UCSD-AML1 (cell line): ENCODE results near the gene MUC12.
"Not testable (repeated sequence)": the region's sequence is repeated elsewhere in the genome, so short reads cannot be mapped to it uniquely, and the experiment has no call there.

Experiments used
- DNase-seq: peaks from one replicate; lab custom pipeline; 2025; ENCODE audit not compliant: unreplicated experiment; lab: John Stamatoyannopoulos, UW

The MUC12 gene

GRCh38 chr7:101065162-101065561 lies 95.8 kb downstream of the MUC12 start:
- not testable (repeated sequence) for DNase-seq

GRCh38 chr7:101066141-101066832 lies 96.9 kb downstream of the MUC12 start:
- DNase-seq = no peak

- DNase-seq = no peak
These were observed 97.4 kb downstream of the MUC12 start for GRCh38 chr7:101066833-101067177.

- DNase-seq = no peak
These were observed 99.0 kb downstream of the MUC12 start for GRCh38 chr7:101068401-101068800.
